ENCODE data around the gene BEST4.

GRCh38 chr1:44757420-44757819 lies 30.6 kb downstream of the BEST4 start:
- TF ChIP-seq CTCF (IDR thresholded peaks at IDR 0.05) = no peak
- TF ChIP-seq POLR2A (IDR thresholded peaks at IDR 0.05) = no peak
- TF ChIP-seq EP300 (IDR thresholded peaks at IDR 0.05) = no peak
- no peak for TF ChIP-seq POLR2AphosphoS5 (IDR thresholded peaks at IDR 0.05)
